ENCODE measurements around the gene OR6B2.

- TF ChIP-seq CTCF (IDR thresholded peaks at IDR 0.05): no peak
- no peak for TF ChIP-seq EP300 (IDR thresholded peaks at IDR 0.05)
- no peak for TF ChIP-seq POLR2A (IDR thresholded peaks at IDR 0.05)
Measured at GRCh38 chr2:239983004-239983778, 47.0 kb downstream of the OR6B2 start.

Data from ovary (tissue), 3 donors.